Measurements from ENCODE around the gene C2orf92.

GRCh38 chr2:97654309-97654708 is 15.2 kb upstream of the C2orf92 start:
- no peak for TF ChIP-seq EZH2phosphoT487 (IDR thresholded peaks at IDR 0.05; ENCODE audit: insufficient read depth, low read depth)
- no peak for TF ChIP-seq EZH2 (IDR thresholded peaks at IDR 0.05; ENCODE audit: insufficient read depth, poor library complexity, severe bottlenecking)

Data from GM23248 (cell line).